ENCODE results near the gene GNB1L.
"Not testable (repeated sequence)": the region's sequence is repeated elsewhere in the genome, so short reads cannot be mapped to it uniquely, and the experiment has no call there.

Gene GNB1L

GRCh38 chr22:19786959-19787848, 67.5 kb downstream of the GNB1L start:
- in situ Hi-C loops (cut with MboI; ENCODE audit: low sequenced_read_pairs): no loop called here

GRCh38 chr22:19786264-19786585, 68.4 kb downstream of the GNB1L start:
- in situ Hi-C loops (cut with MboI; ENCODE audit: low sequenced_read_pairs): no loop called here

GRCh38 chr22:19785461-19786263, 69.0 kb downstream of the GNB1L start:
- in situ Hi-C loops (cut with MboI; ENCODE audit: low sequenced_read_pairs): no loop called here

- in situ Hi-C loops (cut with MboI; ENCODE audit: low sequenced_read_pairs): no loop called here
These were observed 70.1 kb downstream of the GNB1L start for GRCh38 chr22:19784384-19785175.

GRCh38 chr22:19783586-19784383, 70.9 kb downstream of the GNB1L start:
- in situ Hi-C loops (cut with MboI; ENCODE audit: low sequenced_read_pairs): no loop called here

- in situ Hi-C loops (cut with MboI; ENCODE audit: low sequenced_read_pairs): no loop called here
These were observed 72.1 kb downstream of the GNB1L start for GRCh38 chr22:19782533-19782932.

- in situ Hi-C loops (cut with MboI; ENCODE audit: low sequenced_read_pairs): no loop called here
These were observed 74.9 kb downstream of the GNB1L start for GRCh38 chr22:19779685-19780268.

- in situ Hi-C loops (cut with MboI; ENCODE audit: low sequenced_read_pairs): no loop called here
These were observed 75.7 kb downstream of the GNB1L start for GRCh38 chr22:19779011-19779421.

GRCh38 chr22:19777192-19777591, 77.5 kb downstream of the GNB1L start:
- in situ Hi-C loops (cut with MboI; ENCODE audit: low sequenced_read_pairs): not testable (repeated sequence)

GRCh38 chr22:19776433-19777031, 78.1 kb downstream of the GNB1L start:
- in situ Hi-C loops (cut with MboI; ENCODE audit: low sequenced_read_pairs): no loop called here

GRCh38 chr22:19775496-19776325, 79.0 kb downstream of the GNB1L start:
- in situ Hi-C loops (cut with MboI; ENCODE audit: low sequenced_read_pairs): no loop called here

- in situ Hi-C loops (cut with MboI; ENCODE audit: low sequenced_read_pairs): no loop called here
These were observed 80.0 kb downstream of the GNB1L start for GRCh38 chr22:19774628-19775027.

- in situ Hi-C loops (cut with MboI; ENCODE audit: low sequenced_read_pairs): no loop called here
These were observed 81.1 kb downstream of the GNB1L start for GRCh38 chr22:19773470-19774040.

- in situ Hi-C loops (cut with MboI; ENCODE audit: low sequenced_read_pairs): no loop called here
These were observed 81.8 kb downstream of the GNB1L start for GRCh38 chr22:19772673-19773469.

- in situ Hi-C loops (cut with MboI; ENCODE audit: low sequenced_read_pairs): no loop called here
These were observed 82.3 kb downstream of the GNB1L start for GRCh38 chr22:19772422-19772672.

GRCh38 chr22:19770349-19771220, 84.1 kb downstream of the GNB1L start:
- in situ Hi-C loops (cut with MboI; ENCODE audit: low sequenced_read_pairs): no loop called here

GRCh38 chr22:19769393-19769715, 85.3 kb downstream of the GNB1L start:
- in situ Hi-C loops (cut with MboI; ENCODE audit: low sequenced_read_pairs): no loop called here

Data from HL-60/S4 (cell line).